Hematopoietic multipotent progenitor cell treated with erythropoietin and hydrocortisone succinate and interleukin-3 and kit ligand, for 4 days (in vitro differentiated cells): ENCODE measurements around the gene ARHGDIA.

ENCODE experiments used
- DNase-seq: peaks from one replicate; pipeline ENCODE4 v3.0.0-alpha.2; 2015

Gene ARHGDIA

DNA sequence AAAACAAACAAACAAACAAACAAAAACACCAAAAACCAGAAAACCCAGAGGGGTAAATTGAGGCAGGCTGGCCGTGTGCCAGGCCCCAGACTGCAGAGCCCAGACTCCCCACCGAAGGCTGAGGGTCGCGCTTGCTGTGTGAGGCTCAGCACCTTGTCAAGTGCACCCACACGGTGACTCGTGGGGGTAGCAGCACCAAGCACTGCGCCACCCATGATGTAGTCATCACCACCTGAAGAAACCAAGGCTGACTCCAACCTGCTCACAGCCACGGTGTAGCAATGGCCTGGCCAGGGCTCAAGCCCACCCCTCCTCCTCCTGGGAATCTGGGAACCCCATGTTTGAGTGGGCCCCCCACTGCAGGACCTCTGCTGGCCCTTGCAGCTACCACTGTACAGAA is 50.0 kb downstream of the ARHGDIA start:
- no peak for DNase-seq

DNA sequence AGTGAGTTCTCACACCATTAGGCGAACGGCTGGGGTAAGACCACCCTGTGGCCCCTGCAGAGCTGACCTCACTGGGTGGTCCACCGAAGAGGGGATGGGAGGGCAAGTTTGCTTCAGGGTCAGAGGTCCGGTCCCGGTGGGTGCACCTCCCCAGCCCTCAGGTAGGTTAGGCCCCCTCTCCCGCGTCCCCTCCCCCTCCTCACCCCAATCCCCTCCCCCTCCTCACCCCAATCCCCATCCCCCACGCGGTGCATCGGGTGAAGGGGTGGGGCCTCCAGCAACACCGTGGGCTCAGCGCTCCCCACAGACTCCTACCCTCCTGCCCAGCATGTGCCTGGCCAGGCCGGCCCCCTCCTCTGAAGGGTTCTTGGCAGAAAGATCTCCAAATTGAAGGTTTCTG is 51.4 kb downstream of the ARHGDIA start:
- DNase-seq, result no peak

DNA sequence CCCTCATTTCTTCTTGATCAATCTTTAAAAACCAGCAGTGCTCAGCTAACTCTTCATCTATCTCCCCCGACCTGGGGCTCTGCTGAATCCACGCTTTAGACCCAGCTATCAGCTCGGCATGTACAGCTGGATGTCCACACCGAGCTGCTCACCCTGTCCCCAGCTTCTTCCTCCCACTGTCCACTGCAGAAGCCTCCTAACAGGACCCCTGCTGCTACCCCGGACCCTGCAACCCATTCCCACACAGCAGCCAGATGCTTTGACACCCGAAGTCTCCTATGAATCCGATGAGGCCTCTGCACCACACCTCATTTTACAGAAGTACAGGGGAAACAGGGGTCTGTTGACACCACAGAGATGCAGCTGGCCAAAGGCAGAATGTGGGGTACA is 53.4 kb downstream of the ARHGDIA start:
- DNase-seq, result no peak
